ENCODE measurements around the gene NUDT14.

GRCh38 chr14:105217774-105218173 lies 36.7 kb upstream of the NUDT14 start:
- no peak for TF ChIP-seq REST (IDR thresholded peaks at IDR 0.05; ENCODE audit: insufficient read depth in 1 of 2, low read depth in 2 of 2, low read length in 2 of 2)
- no peak for TF ChIP-seq POLR2AphosphoS5 (IDR thresholded peaks at IDR 0.05; ENCODE audit: low read depth, low read length)

Data from PFSK-1 (cell line).